H1 (cell line): ENCODE measurements around the gene MAP7D1. TPM values are rescaled to one million over a fixed set of nuclear protein-coding genes. Genes with fewer than 3 reads are reported as not detected.

Experiments used
- CTCF ChIA-PET: fragments of 300-600 bp; sonication (Branson Sonifier 250); formaldehyde crosslinking; loops from one replicate; lab custom pipeline; 2021; ENCODE audit not compliant: partially characterized antibody; lab: Charles Lee
- POLR2A ChIA-PET: fragments of 300-600 bp; sonication (Branson Sonifier 250); formaldehyde crosslinking; loops from one replicate; lab custom pipeline; 2021; ENCODE audit warnings: inconsistent platforms; ENCODE audit not compliant: partially characterized antibody; lab: Charles Lee
- DNase-seq, 2 experiments: peaks; one replicate each; pipeline versions ENCODE4 v3.0.0 to v3.0.0-alpha.2; 2010 to 2022; ENCODE audit warnings: low spot score in 2 of 2, low read depth in 1 of 2, mixed read lengths in 1 of 2
- FAIRE-seq: peaks from 2 replicates; lab custom pipeline; 2011; peaks lifted over from hg19 to GRCh38; lab: Jason Lieb, UNC
- H2AFZ ChIP-seq: 2 replicates; pipeline ENCODE4 v1.8.1; 2012; ENCODE audit warnings: low read length, inconsistent platforms
- H2AK5ac ChIP-seq: 2 replicates; pipeline ENCODE4 v1.6.1; 2013; ENCODE audit warnings: low read depth, low read length
- H2BK120ac ChIP-seq: replicated peaks from 2 replicates; pipeline ENCODE3; 2013; ENCODE audit warnings: low read depth, low read length, inconsistent platforms
- H2BK12ac ChIP-seq: 2 replicates; pipeline ENCODE4 v1.6.1; 2013; ENCODE audit warnings: low read depth, low read length
- H2BK15ac ChIP-seq: 2 replicates; pipeline ENCODE4 v1.6.1; 2013; ENCODE audit warnings: low read length
- H2BK20ac ChIP-seq: 2 replicates; pipeline ENCODE4 v1.6.1; 2013; ENCODE audit warnings: low read length
- H2BK5ac ChIP-seq: 2 replicates; pipeline ENCODE4 v1.6.1; 2013; ENCODE audit warnings: low read depth, low read length
- H3K14ac ChIP-seq: 2 replicates; pipeline ENCODE4 v1.6.1; 2013; ENCODE audit warnings: inconsistent platforms; ENCODE audit not compliant: insufficient read length
- H3K18ac ChIP-seq: 2 replicates; pipeline ENCODE4 v1.6.1; 2013; ENCODE audit warnings: low read length; ENCODE audit errors: extremely low read depth
- H3K23ac ChIP-seq: 2 replicates; pipeline ENCODE4 v1.6.1; 2013; ENCODE audit warnings: inconsistent platforms; ENCODE audit not compliant: insufficient read length
- H3K23me2 ChIP-seq: 2 replicates; pipeline ENCODE4 v1.6.1; 2013; ENCODE audit warnings: low read depth, low read length
- H3K27ac ChIP-seq: 2 replicates; pipeline ENCODE4 v1.6.1; 2011; ENCODE audit warnings: low read depth, low read length, inconsistent platforms
- H3K27me3 ChIP-seq, 4 experiments: replicated peaks in 1 of 4; 1 replicate in 1 of 4; 2 replicates in 3 of 4; pipeline versions ENCODE4 v1.6.1 to v1.8.1; 2011 to 2013; ENCODE audit warnings: low read length in 3 of 4, mild to moderate bottlenecking in 3 of 4, inconsistent platforms in 2 of 4, mixed read lengths in 2 of 4, moderate library complexity in 1 of 4; ENCODE audit not compliant: control insufficient read depth in 3 of 4, insufficient read depth in 3 of 4; ENCODE audit errors: extremely low read depth in 1 of 4
- H3K36me3 ChIP-seq, 4 experiments: 2 replicates each; pipeline versions ENCODE4 v1.6.1 to v1.8.1; 2011 to 2013; ENCODE audit warnings: mild to moderate bottlenecking in 4 of 4, low read length in 3 of 4, moderate library complexity in 2 of 4, control low read depth in 1 of 4, inconsistent platforms in 1 of 4; ENCODE audit not compliant: insufficient read depth in 4 of 4, control insufficient read depth in 2 of 4
- H3K4ac ChIP-seq: replicated peaks from 2 replicates; pipeline ENCODE3; 2013; ENCODE audit warnings: low read length, low read depth, mixed read lengths, inconsistent platforms; ENCODE audit not compliant: insufficient read length
- H3K4me1 ChIP-seq, 4 experiments: replicated peaks in 1 of 4; 1 replicate in 1 of 4; 2 replicates in 3 of 4; pipeline versions ENCODE4 v1.6.1 to v1.8.1; 2011 to 2013; ENCODE audit warnings: low read length in 3 of 4, inconsistent platforms in 2 of 4, mixed read lengths in 1 of 4; ENCODE audit not compliant: insufficient read depth in 4 of 4, control insufficient read depth in 3 of 4
- H3K4me2 ChIP-seq, 2 experiments: 2 replicates each; pipeline versions ENCODE4 v1.6.1 to v1.8.1; 2011 to 2013; ENCODE audit warnings: low read depth in 2 of 2, low read length in 2 of 2, control low read depth in 1 of 2, inconsistent platforms in 1 of 2, mild to moderate bottlenecking in 1 of 2; ENCODE audit not compliant: insufficient read depth in 1 of 2
- H3K4me3 ChIP-seq, 4 experiments: fragments of 200-600, 300-600 bp in 1 of 4; sonication (generic), shearing (Covaris generic), sonication (Bioruptor Twin) in 1 of 4; 2 replicates each; pipeline versions ENCODE4 v1.5.1 to v1.8.1; 2011 to 2016; ENCODE audit warnings: low read length in 4 of 4, low read depth in 3 of 4, control low read depth in 2 of 4, inconsistent platforms in 2 of 4, mild to moderate bottlenecking in 2 of 4, mixed read lengths in 1 of 4, moderate library complexity in 1 of 4; ENCODE audit not compliant: insufficient read depth in 2 of 4; ENCODE audit errors: extremely low read depth in 1 of 4
- H3K56ac ChIP-seq: replicated peaks from 2 replicates; pipeline ENCODE3; 2013; ENCODE audit warnings: low read depth, mild to moderate bottlenecking, mixed read lengths, low read length, inconsistent platforms; ENCODE audit not compliant: insufficient read length
- H3K79me1 ChIP-seq: 2 replicates; pipeline ENCODE4 v1.6.1; 2013; ENCODE audit warnings: low read depth, low read length, control low read depth
- H3K79me2 ChIP-seq, 2 experiments: 2 replicates each; pipeline versions ENCODE4 v1.6.1 to v1.8.1; 2012 to 2013; ENCODE audit warnings: low read length in 2 of 2, mild to moderate bottlenecking in 2 of 2, inconsistent platforms in 1 of 2; ENCODE audit not compliant: insufficient read depth in 2 of 2, control insufficient read depth in 1 of 2
- H3K9ac ChIP-seq, 4 experiments: replicated peaks in 1 of 4; 1 replicate in 1 of 4; 2 replicates in 3 of 4; pipeline versions ENCODE4 v1.6.1 to v1.8.1; 2011 to 2013; ENCODE audit warnings: low read depth in 3 of 4, low read length in 3 of 4, control low read depth in 2 of 4, mild to moderate bottlenecking in 2 of 4, moderate library complexity in 2 of 4, inconsistent platforms in 1 of 4; ENCODE audit errors: extremely low read depth in 1 of 4
- H3K9me3 ChIP-seq, 2 experiments: 2 replicates each; pipeline versions ENCODE4 v1.6.1 to v1.8.1; 2012 to 2013; ENCODE audit warnings: mild to moderate bottlenecking in 2 of 2, moderate library complexity in 2 of 2, control low read depth in 1 of 2, inconsistent platforms in 1 of 2, low read depth in 1 of 2, low read length in 1 of 2, mixed read lengths in 1 of 2; ENCODE audit not compliant: insufficient read depth in 2 of 2
- H4K20me1 ChIP-seq, 2 experiments: replicated peaks in 1 of 2; 2 replicates each; pipeline versions ENCODE3 to v1.8.1; 2011 to 2013; ENCODE audit warnings: inconsistent platforms in 2 of 2, low read length in 2 of 2, mild to moderate bottlenecking in 1 of 2; ENCODE audit not compliant: insufficient read depth in 2 of 2, control insufficient read depth in 1 of 2
- H4K5ac ChIP-seq: 2 replicates; pipeline ENCODE4 v1.6.1; 2013; ENCODE audit warnings: low read length, low read depth, mixed read lengths, inconsistent platforms; ENCODE audit not compliant: insufficient read length
- H4K8ac ChIP-seq: 2 replicates; pipeline ENCODE4 v1.8.0; 2013; ENCODE audit warnings: mild to moderate bottlenecking, moderate library complexity, low read length, inconsistent platforms; ENCODE audit not compliant: insufficient read depth; ENCODE audit errors: extremely low read depth
- H4K91ac ChIP-seq: replicated peaks from 2 replicates; pipeline ENCODE3; 2013; ENCODE audit warnings: low read length, mixed read lengths, inconsistent platforms; ENCODE audit not compliant: insufficient read length
- BACH1 ChIP-seq: IDR thresholded peaks from 2 replicates; pipeline ENCODE4 v1.6.1; 2012; ENCODE audit warnings: low read length, improper control_type of control experiment
- CBX5 ChIP-seq: fragments of 300-800, 300-1000 bp; sonication (generic); IDR thresholded peaks from 2 replicates; pipeline ENCODE4 v1.7.1; 2016; ENCODE audit warnings: antibody characterized with exemption, low read length, low read depth
- CTBP2 ChIP-seq: IDR thresholded peaks from 2 replicates; pipeline ENCODE4 v1.7.0; 2011; ENCODE audit warnings: borderline replicate concordance, mild to moderate bottlenecking, moderate library complexity, mixed read lengths, low read length; ENCODE audit not compliant: insufficient read depth, insufficient read length
- CTCF ChIP-seq, 3 experiments: IDR thresholded peaks; 1 replicate in 2 of 3; 2 replicates in 1 of 3; pipeline versions ENCODE4 v1.5.1 to v1.6.1; 2011; ENCODE audit warnings: low read length in 3 of 3, mild to moderate bottlenecking in 3 of 3, inconsistent platforms in 2 of 3, low read depth in 1 of 3, moderate library complexity in 1 of 3; ENCODE audit not compliant: insufficient read depth in 1 of 3; ENCODE audit errors: control extremely low read depth in 1 of 3
- EP300 ChIP-seq, 2 experiments: IDR thresholded peaks; 1 replicate in 1 of 2; 2 replicates in 1 of 2; pipeline ENCODE4 v1.6.1; 2011 to 2012; ENCODE audit warnings: low read depth in 2 of 2, low read length in 2 of 2, mild to moderate bottlenecking in 2 of 2, borderline replicate concordance in 1 of 2, inconsistent platforms in 1 of 2, moderate library complexity in 1 of 2
- KDM1A ChIP-seq: fragments of 200-600, 300-600 bp; sonication (generic); IDR thresholded peaks from 2 replicates; pipeline ENCODE4 v1.7.1; 2016; ENCODE audit warnings: mild to moderate bottlenecking, low read length, borderline replicate concordance
- POU5F1 ChIP-seq: IDR thresholded peaks from 2 replicates; pipeline ENCODE4 v1.6.1; 2011; ENCODE audit warnings: low read depth, mild to moderate bottlenecking, low read length, moderate library complexity
- SIN3A ChIP-seq, 2 experiments: IDR thresholded peaks in 1 of 2; conservative IDR thresholded peaks in 1 of 2; 2 replicates each; pipeline ENCODE4 v1.6.1; 2011 to 2012; ENCODE audit warnings: low read length in 2 of 2, improper control_type of control experiment in 1 of 2, low read depth in 1 of 2, mild to moderate bottlenecking in 1 of 2
- SRF ChIP-seq: IDR thresholded peaks from 2 replicates; pipeline ENCODE4 v1.6.1; 2011; ENCODE audit warnings: mild to moderate bottlenecking, low read depth, low read length, moderate library complexity
- TAF7 ChIP-seq: optimal IDR thresholded peaks from 2 replicates; pipeline ENCODE3; 2011; ENCODE audit warnings: low read depth, mild to moderate bottlenecking, inconsistent platforms, low read length, moderate library complexity, borderline replicate concordance
- YY1 ChIP-seq: IDR thresholded peaks from 2 replicates; pipeline ENCODE4 v1.6.1; 2011; ENCODE audit warnings: low read depth, mild to moderate bottlenecking, low read length
- WGBS, 2 experiments: shearing (Covaris generic) in 1 of 2; methylation state at CpG; one replicate each; pipeline versions ENCODE4 v1.1.6 to v1.1.7; 2013 to 2015; ENCODE audit warnings: low lambda C conversion rate in 2 of 2, mixed read lengths in 2 of 2, inconsistent platforms in 1 of 2, low coverage in 1 of 2, missing lambda C conversion rate in 1 of 2; ENCODE audit not compliant: insufficient replicate concordance in 2 of 2, insufficient coverage in 1 of 2, insufficient read length in 1 of 2; ENCODE audit errors: extremely low coverage in 1 of 2, missing lambda C conversion rate in 1 of 2; 5-methylcytosine and 5-hydroxymethylcytosine counted together
- polyA plus RNA-seq, 7 experiments: library from polyadenylated mRNA; depleted of rRNA in 3 of 7; stranded (reverse) in 5 of 7; unstranded in 2 of 7; fragments of >200 nt in 5 of 7; fragments of 200-250 nt in 2 of 7; gene quantifications; 1 replicate in 5 of 7; 2 replicates in 1 of 7; 4 replicates in 1 of 7; pipeline versions ENCODE4 v1.2.1 to v1.2.3, GENCODE V29; 2011 to 2013; ENCODE audit warnings: missing spikeins in 2 of 7, mixed read lengths in 2 of 7
- total RNA-seq: library from RNA; stranded (reverse); fragmentation: NEBNext Ultra II Directional; extraction: Animal tissue kit (Norgen Biotek cat#: 25700); gene quantifications from 2 replicates; pipeline ENCODE4 v1.2.1, GENCODE V29; 2021

Gene MAP7D1
- total and polyA plus RNA-seq, 2 of the 8 experiments (the other 6 are each of a cell fraction or from before 2014, with no cell fraction given) = 18.2 to 52.4 TPM

- no peak overlapping the region for H2BK120ac ChIP-seq
- no peak overlapping the region for H3K4me3 ChIP-seq
- ChIA-PET POLR2A (interaction anchor here (1.9 kb wide), 1 partner anchor 8 kb away, joined by 6 read pairs; no protein-coding TSS in a partner anchor), CTCF (interaction anchor here (1.1 to 20.9 kb wide), 6 partner anchors 9 to 138 kb away, joined by 3 to 738 read pairs (median 6); partner anchors contain the start of gene ADPRS)
- no peak overlapping the region for H3K14ac ChIP-seq
- H3K9ac ChIP-seq = no peak overlapping the region
- WGBS, 2 experiments = 94% methylated on average over 4 of the region's 4 CpGs; no CpG with 5 or more reads in 1 of the 2 experiments
- no peak overlapping the region for H4K8ac ChIP-seq
- H3K9me3 ChIP-seq = no peaks in the 10 kb centered on the region
- H2BK5ac ChIP-seq = no peak overlapping the region
- TF ChIP-seq KDM1A (no peak), BACH1 (no peak), EP300 (IDR thresholded peaks at IDR 0.05; ENCODE audit: borderline replicate concordance in 1 of 2, low read depth in 2 of 2, low read length in 2 of 2) (no peak), CBX5 (no peak), SRF (no peak), TAF7 (no peak), SIN3A (conservative IDR thresholded peaks at IDR 0.05 in 1 of 2, IDR thresholded peaks at IDR 0.05 in 1 of 2; ENCODE audit: low read depth in 1 of 2, low read length in 2 of 2) (no peak), YY1 (no peak), POU5F1 (no peak), CTBP2 (no peak), CTCF (IDR thresholded peaks at IDR 0.05; ENCODE audit: control extremely low read depth in 1 of 3, insufficient read depth in 1 of 3, low read depth in 1 of 3, low read length in 3 of 3) (no peak)
- no peaks in the 10 kb centered on the region; a peak in 1 of 8 replicates for H3K36me3 ChIP-seq
- DNase-seq (no peak), FAIRE-seq (no peak)
- no peak overlapping the region for H2AFZ ChIP-seq
- no peak overlapping the region for H2BK12ac ChIP-seq
- H2BK20ac ChIP-seq = no peak overlapping the region
- H3K27me3 ChIP-seq = no peaks in the 10 kb centered on the region
- no peak overlapping the region for H3K4ac ChIP-seq
- 0 out of 2 replicates have a peak, but pooled peaks cover 4% of the 10 kb centered on the region for H3K79me1 ChIP-seq
- H3K18ac ChIP-seq = no peak overlapping the region
- H3K4me2 ChIP-seq = no peak overlapping the region
- peaks cover 0 to 3% of the 10 kb centered on the region in 2 experiments; a peak in 1 of 4 replicates for H3K79me2 ChIP-seq
- H2BK15ac ChIP-seq = no peak overlapping the region
- no peaks in the 10 kb centered on the region for H4K20me1 ChIP-seq
- no peak overlapping the region for H4K91ac ChIP-seq
- H3K56ac ChIP-seq = no peak overlapping the region
- H3K4me1 ChIP-seq = no peaks in the 10 kb centered on the region; a peak in 2 of 7 replicates
- no peak overlapping the region for H3K23ac ChIP-seq
- H3K23me2 ChIP-seq = no peaks in the 10 kb centered on the region
- H4K5ac ChIP-seq = no peak overlapping the region
- H2AK5ac ChIP-seq = no peak overlapping the region
- H3K27ac ChIP-seq = no peak overlapping the region
Measured at GRCh38 chr1:36143424-36143823, 12.5 kb upstream of the MAP7D1 start.
